LNCaP clone FGC (cell line): ENCODE data around the gene ABCC6.
"Not testable (repeated sequence)": the region's sequence is repeated elsewhere in the genome, so short reads cannot be mapped to it uniquely, and the experiment has no call there.

Experiments
- DNase-seq: peaks from one replicate; pipeline ENCODE4 v3.0.0-alpha.2; 2011; ENCODE audit warnings: low read depth
- H3K4me3 ChIP-seq: 2 replicates; pipeline ENCODE4 v1.5.1; 2011; ENCODE audit warnings: mild to moderate bottlenecking, low read depth, low read length, control low read depth
- CTCF ChIP-seq: IDR thresholded peaks from 2 replicates; pipeline ENCODE4 v1.5.1; 2012; ENCODE audit warnings: mild to moderate bottlenecking; ENCODE audit not compliant: control insufficient read depth, insufficient read depth; ENCODE audit errors: extremely low read depth

Gene ABCC6

GRCh38 chr16:16157166-16157565, 66.1 kb downstream of the ABCC6 start:
- H3K4me3 ChIP-seq = no peak overlapping the region
- no peak for TF ChIP-seq CTCF
- no peak for DNase-seq

DNA sequence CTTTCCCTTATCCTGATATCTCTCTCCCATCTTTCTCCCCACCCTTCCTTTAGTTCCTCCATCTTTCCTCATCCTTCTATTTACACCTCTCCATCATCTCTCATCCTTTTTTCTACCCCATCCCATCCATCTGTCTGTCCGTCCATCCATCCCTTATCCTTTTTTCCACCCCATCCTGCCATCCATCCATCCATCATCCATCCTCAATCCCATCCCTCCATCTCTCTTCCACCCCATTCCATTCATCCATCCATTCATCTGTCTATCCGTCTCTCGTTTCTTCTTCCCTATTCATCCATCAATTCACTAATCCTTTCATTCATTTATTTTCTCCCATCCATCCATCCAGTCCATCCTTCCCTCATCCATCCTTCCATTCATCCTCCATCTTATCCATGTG, 68.1 kb downstream of the ABCC6 start:
- H3K4me3 ChIP-seq = no peak overlapping the region
- no peak for TF ChIP-seq CTCF
- no peak for DNase-seq

DNA sequence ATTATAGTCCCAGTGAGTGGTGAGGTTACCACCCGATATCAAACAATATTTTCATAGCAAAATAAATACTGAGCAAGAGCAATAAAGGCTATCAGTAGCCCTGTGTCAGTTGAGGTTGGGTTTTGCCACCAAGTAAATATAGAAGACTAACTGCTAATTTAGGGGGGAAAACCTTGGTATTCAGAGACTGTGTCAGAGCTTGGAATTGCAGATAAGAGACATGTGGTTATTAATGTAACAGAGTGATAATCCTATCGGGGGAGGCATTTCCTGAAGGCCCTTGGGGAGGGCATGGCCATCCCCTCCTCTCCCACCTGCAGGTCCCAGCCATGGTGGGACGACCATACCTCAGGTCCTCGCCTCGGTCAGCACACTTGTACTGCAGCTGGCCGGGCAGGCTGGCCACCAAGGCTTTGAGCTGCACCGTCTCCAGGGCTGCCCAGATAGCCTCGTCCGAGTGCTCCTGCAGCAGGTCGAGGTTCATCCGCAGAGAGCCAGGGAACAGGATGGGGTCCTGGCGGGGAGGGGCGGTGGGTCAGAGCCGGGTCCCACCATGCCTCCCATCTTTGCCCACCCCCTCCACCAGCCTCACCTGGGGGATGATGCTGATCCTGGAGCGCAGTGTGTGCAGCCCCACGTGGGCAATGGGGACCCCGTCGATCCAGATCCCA, 68.9 kb downstream of the ABCC6 start:
- TF ChIP-seq CTCF = no peak

GRCh38 chr16:16153000-16153399, 70.3 kb downstream of the ABCC6 start:
- not testable (repeated sequence) for DNase-seq, H3K4me3 ChIP-seq

More for the DNA sequence above, 68.9 kb downstream of the ABCC6 start:
- H3K4me3 ChIP-seq = no peak overlapping the region
- DNase-seq = no peak

GRCh38 chr16:16151315-16151714, 72.0 kb downstream of the ABCC6 start:
- H3K4me3 ChIP-seq = no peak overlapping the region
- no peak for TF ChIP-seq CTCF
- no peak for DNase-seq

- TF ChIP-seq CTCF = no peak
Measured at GRCh38 chr16:16150878-16151152, 72.5 kb downstream of the ABCC6 start.

DNA sequence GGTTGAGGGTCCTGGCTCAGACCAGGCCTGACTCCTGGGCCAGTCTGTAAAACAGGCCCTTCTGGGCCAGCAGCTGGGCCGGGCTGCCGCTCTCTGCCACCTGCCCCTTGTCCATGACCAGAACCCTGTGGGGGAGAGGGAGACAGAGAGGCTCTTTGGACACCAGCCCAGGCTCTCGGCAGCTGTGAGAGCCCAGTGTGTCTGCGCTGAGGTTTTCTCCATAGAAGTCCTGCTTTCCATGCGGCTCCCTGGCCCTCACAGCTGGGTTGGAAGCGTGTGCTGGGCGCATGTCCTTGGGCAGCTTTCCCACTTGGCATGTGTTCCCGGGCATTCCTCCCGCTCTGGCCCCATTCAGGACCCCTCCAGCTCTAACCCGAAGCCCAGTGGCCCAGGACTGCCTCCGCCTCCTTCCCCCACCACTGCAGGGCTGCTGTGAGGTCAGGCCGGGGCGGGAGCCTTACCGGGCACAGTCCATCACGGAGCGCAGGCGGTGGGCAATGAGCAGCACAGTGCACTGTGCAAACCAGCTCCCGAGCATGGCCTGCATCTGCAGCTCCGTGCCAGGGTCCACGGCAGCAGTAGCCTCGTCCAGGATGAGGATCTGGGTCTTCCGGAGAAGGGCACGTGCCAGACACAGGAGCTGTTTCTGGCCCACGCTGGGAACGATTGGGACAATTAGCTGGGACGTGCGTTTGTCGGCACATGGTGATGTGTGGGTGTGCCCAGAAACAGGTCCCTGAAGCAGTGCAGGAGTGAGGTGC, 73.0 kb downstream of the ABCC6 start:
- H3K4me3 ChIP-seq = no peak overlapping the region
- no peak for TF ChIP-seq CTCF
- no peak for DNase-seq

More at GRCh38 chr16:16150878-16151152, 72.5 kb downstream of the ABCC6 start:
- no peak for DNase-seq
- no peak overlapping the region for H3K4me3 ChIP-seq
